Measurements from ENCODE around the gene DCTPP1.
A peak's percentile ranks its signal among the peaks of the same experiment; 100 is the strongest.

DCTPP1 gene

GRCh38 chr16:30378236-30379157, 51.3 kb downstream of the DCTPP1 start:
- peak; percentile 94 to 99 for DNase-seq (ENCODE audit: low spot score in 2 of 2)
- H3K27me3 ChIP-seq (ENCODE audit: low read depth) = no peaks in the 10 kb centered on the region
- in situ Hi-C loops (cut with MboI; ENCODE audit: low sequenced_read_pairs) = loop anchor here (25.0 kb wide), 2 partner anchors 291 to 534 kb away; partner anchors contain the start of genes FBXL19, PPP4C, TBX6 and YPEL3
- peaks cover 10% of the 10 kb centered on the region for H3K4me1 ChIP-seq
- H3K36me3 ChIP-seq (replicated peaks) = no peaks in the 10 kb centered on the region
- peak overlapping the region; percentile 54 for H3K4me3 ChIP-seq
- H3K9me3 ChIP-seq = no peaks in the 10 kb centered on the region

DNA sequence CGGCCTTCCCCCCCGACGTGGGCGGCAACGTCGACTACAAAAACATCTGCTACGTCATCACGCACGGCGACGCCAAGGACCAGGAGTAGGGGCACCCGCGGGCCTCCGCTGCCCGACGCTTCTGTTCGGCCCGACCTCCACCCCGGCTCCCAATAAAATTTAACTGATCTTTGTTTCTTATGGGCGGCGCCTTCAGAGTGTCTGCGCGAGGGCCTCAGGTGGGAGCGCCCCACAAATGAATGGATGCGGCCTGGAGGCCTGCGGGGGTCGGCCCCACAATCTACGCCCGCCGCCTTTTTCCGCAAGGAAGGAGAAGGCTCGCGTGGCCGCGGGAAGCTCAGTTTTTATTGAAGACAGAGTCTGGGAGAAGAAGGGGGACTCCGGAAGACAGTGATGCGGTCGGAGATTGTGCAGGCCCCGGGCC, 52.0 kb downstream of the DCTPP1 start:
- Histone ChIP-seq H3K9me3 (no peaks in the 10 kb centered on the region), H3K4me3 (peak overlapping the region; percentile 54), H3K27me3 (ENCODE audit: low read depth) (no peaks in the 10 kb centered on the region), H3K36me3 (replicated peaks) (no peaks in the 10 kb centered on the region), H3K4me1 (peaks cover 10% of the 10 kb centered on the region)
- in situ Hi-C loops (cut with MboI; ENCODE audit: low sequenced_read_pairs) = loop anchor here (25.0 kb wide), 2 partner anchors 291 to 534 kb away; partner anchors contain the start of genes FBXL19, PPP4C, TBX6 and YPEL3
- peak; percentile 90 to 96 for DNase-seq (ENCODE audit: low spot score in 2 of 2)

DNA sequence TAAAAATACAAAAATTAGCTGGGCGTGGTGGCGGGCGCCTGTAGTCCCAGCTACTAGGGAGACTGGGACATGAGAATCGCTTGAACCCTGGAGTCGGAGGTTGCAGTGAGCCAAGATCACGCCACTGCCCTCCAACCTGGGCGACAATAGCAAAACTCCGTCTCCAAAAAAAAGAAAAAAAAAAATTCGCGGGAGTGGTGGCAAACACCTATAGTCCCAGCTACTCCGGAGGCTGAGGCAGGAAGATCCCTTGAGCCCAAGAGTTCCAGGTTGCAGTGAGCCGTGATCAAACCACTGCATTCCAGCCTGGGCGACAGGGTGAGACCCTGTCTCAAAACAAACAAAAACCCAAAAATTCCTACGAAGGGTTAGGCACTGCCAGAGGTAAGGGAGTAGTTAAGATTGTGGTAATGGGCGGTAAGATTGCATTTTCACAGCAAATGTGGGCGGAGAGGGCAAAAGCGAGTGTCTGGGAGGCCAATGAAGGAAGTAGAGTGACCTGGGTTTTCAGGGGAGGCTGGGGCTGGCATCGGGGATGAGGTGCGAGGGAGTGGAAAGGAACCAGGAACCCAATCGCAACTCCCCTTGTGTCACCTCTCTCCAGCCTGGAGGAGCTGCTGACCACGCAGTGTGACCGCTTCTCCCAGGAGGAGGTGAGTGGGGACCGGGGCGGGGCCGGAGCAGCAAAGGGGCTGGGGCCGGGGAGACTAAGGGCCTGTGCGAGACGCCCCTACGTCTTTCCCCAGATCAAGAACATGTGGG, 52.6 kb downstream of the DCTPP1 start:
- peak overlapping the region; percentile 54 for H3K4me3 ChIP-seq
- no peaks in the 10 kb centered on the region for H3K27me3 ChIP-seq (ENCODE audit: low read depth)
- no peak for DNase-seq (ENCODE audit: low spot score in 2 of 2)
- no peaks in the 10 kb centered on the region for H3K36me3 ChIP-seq (replicated peaks)
- in situ Hi-C loops (cut with MboI; ENCODE audit: low sequenced_read_pairs) = loop anchor here (25.0 kb wide), 2 partner anchors 290 to 535 kb away; partner anchors contain the start of genes FBXL19, PPP4C, TBX6 and YPEL3
- H3K4me1 ChIP-seq = peaks cover 10% of the 10 kb centered on the region
- H3K9me3 ChIP-seq = no peaks in the 10 kb centered on the region

DNA sequence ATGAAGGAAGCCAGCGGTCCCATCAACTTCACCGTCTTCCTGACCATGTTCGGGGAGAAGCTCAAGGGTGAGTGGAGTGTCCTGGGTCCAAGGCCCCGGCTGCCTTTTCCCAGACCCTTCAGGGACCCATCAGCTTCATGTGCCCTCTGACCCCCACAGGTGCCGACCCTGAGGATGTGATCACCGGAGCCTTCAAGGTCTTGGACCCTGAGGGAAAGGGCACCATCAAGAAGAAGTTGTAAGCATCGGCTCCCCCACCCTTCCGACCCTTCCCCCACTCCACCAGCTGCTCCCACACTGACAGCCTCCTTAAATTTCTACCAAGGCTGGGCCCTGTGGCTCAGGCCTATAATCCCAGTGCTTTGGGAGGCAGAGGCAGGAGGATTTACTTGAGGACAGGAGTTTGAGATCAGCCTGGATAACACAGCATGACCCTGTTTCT, 53.3 kb downstream of the DCTPP1 start:
- Histone ChIP-seq H3K27me3 (ENCODE audit: low read depth) (no peaks in the 10 kb centered on the region), H3K36me3 (replicated peaks) (no peaks in the 10 kb centered on the region), H3K9me3 (no peaks in the 10 kb centered on the region), H3K4me1 (peaks cover 11% of the 10 kb centered on the region), H3K4me3 (no peak overlapping the region)
- in situ Hi-C loops (cut with MboI; ENCODE audit: low sequenced_read_pairs) = loop anchor here (25.0 kb wide), 2 partner anchors 289 to 536 kb away; partner anchors contain the start of genes FBXL19, PPP4C, TBX6 and YPEL3
- no peak for DNase-seq (ENCODE audit: low spot score in 2 of 2)

- DNase-seq (ENCODE audit: low spot score in 2 of 2) = no peak
- no peak overlapping the region for H3K4me3 ChIP-seq
- no peaks in the 10 kb centered on the region for H3K36me3 ChIP-seq (replicated peaks)
- H3K9me3 ChIP-seq = no peaks in the 10 kb centered on the region
- H3K4me1 ChIP-seq = peaks cover 15% of the 10 kb centered on the region
- no peaks in the 10 kb centered on the region for H3K27me3 ChIP-seq (ENCODE audit: low read depth)
- in situ Hi-C loops (cut with MboI; ENCODE audit: low sequenced_read_pairs) = loop anchor here (25.0 kb wide), 2 partner anchors 289 to 536 kb away; partner anchors contain the start of genes FBXL19, PPP4C, TBX6 and YPEL3
Observed at GRCh38 chr16:30375864-30376263, 54.0 kb downstream of the DCTPP1 start.

GRCh38 chr16:30374538-30374937, 55.3 kb downstream of the DCTPP1 start, which contains the start of gene MYL11:
MYL11 (plus strand) TSS chr16:30374802; CDS start chr16:30374858, 56 bp downstream.
- Histone ChIP-seq H3K4me1 (peaks cover 15% of the 10 kb centered on the region), H3K27me3 (ENCODE audit: low read depth) (no peaks in the 10 kb centered on the region), H3K36me3 (replicated peaks) (no peaks in the 10 kb centered on the region), H3K9me3 (no peaks in the 10 kb centered on the region), H3K4me3 (no peak within 1 kb of the TSS)
- no peak for DNase-seq (ENCODE audit: low spot score in 2 of 2)
- in situ Hi-C loops (cut with MboI; ENCODE audit: low sequenced_read_pairs) = no loop called here
